Stomach (tissue), 9 donors: Measurements from ENCODE around the gene PMF1. TPM values are rescaled to one million over a fixed set of nuclear protein-coding genes. Genes with fewer than 3 reads are reported as not detected.

Experiments used
- DNase-seq, 2 donors: peaks; one replicate each; pipeline versions ENCODE4 v3.0.0 to v3.0.0-alpha.2; 2013 to 2019
- H3K27ac ChIP-seq, 5 donors: fragments of 200-600 bp in 4 of 5; sonication (generic) in 4 of 5; one replicate each; pipeline ENCODE4 v1.5.1; 2013 to 2019; ENCODE audit warnings: mild to moderate bottlenecking in 1 of 5, moderate library complexity in 1 of 5
- H3K27me3 ChIP-seq, 3 donors: fragments of 200-600 bp; sonication (generic); one replicate each; pipeline ENCODE4 v1.5.1; 2017 to 2019; ENCODE audit warnings: mixed run types in 1 of 3
- H3K36me3 ChIP-seq, 4 donors: fragments of 200-600 bp; sonication (generic); 1 replicate in 3 of 4; 2 replicates in 1 of 4; pipeline ENCODE4 v1.5.1; 2016 to 2019
- H3K4me1 ChIP-seq, 4 donors: fragments of 200-600 bp; sonication (generic); one replicate each; pipeline ENCODE4 v1.5.1; 2016 to 2019
- H3K4me3 ChIP-seq, 4 donors: fragments of 200-600 bp; sonication (generic) in 3 of 4; one replicate each; pipeline ENCODE4 v1.5.1; 2016 to 2019; ENCODE audit warnings: mild to moderate bottlenecking in 1 of 4
- H3K9me3 ChIP-seq, 4 donors: fragments of 200-600 bp; sonication (generic); one replicate each; pipeline ENCODE4 v1.5.1; 2016 to 2019
- CTCF ChIP-seq, 7 experiments: fragments of 450-650 bp in 4 of 7; fragments of 200-600 bp in 3 of 7; sonication (generic) in 3 of 7; IDR thresholded peaks; one replicate each; pipeline ENCODE4 v1.5.1; 2016 to 2019; ENCODE audit warnings: antibody characterized with exemption in 7 of 7, control low read depth in 2 of 7, mild to moderate bottlenecking in 1 of 7
- EP300 ChIP-seq: sonication (generic); formaldehyde crosslinking; IDR thresholded peaks from one replicate; pipeline ENCODE4 v1.6.1; 2017; ENCODE audit warnings: antibody characterized with exemption
- POLR2A ChIP-seq, 4 donors: fragments of 450-650 bp; IDR thresholded peaks; one replicate each; pipeline ENCODE4 v1.6.1; 2016; ENCODE audit warnings: antibody characterized with exemption in 4 of 4, control low read depth in 2 of 4, mild to moderate bottlenecking in 1 of 4, moderate library complexity in 1 of 4
- POLR2AphosphoS5 ChIP-seq, 3 donors: sonication (generic); formaldehyde crosslinking; IDR thresholded peaks; one replicate each; pipeline ENCODE4 v1.6.1; 2016; ENCODE audit warnings: antibody characterized with exemption in 3 of 3
- WGBS, 5 donors: extraction: QIAGEN DNeasy Blood & Tissue Kit in 3 of 5; methylation state at CpG; one replicate each; pipeline versions ENCODE4 v1.1.5 to v1.1.7; 2013 to 2018; 5-methylcytosine and 5-hydroxymethylcytosine counted together
- intact Hi-C: fragments of 100-400 bp; cut with DNase I; formaldehyde crosslinking; loops from one replicate; pipeline ENCODE4 v1.15.1; 2023; ENCODE audit warnings: low total_unique reads
- polyA plus RNA-seq, 3 donors: library from polyadenylated mRNA; stranded (reverse); fragments of 200-250 nt; gene quantifications; one replicate each; pipeline ENCODE4 v1.2.3, GENCODE V29; 2013
- total RNA-seq, 5 donors: library from RNA; depleted of rRNA; stranded (reverse); fragments of >200 nt; gene quantifications; one replicate each; pipeline versions ENCODE4 v1.1.0 to v1.2.3, GENCODE V29; 2014 to 2016
- donor health status: healthy with polysubstance abuse.
- donor health status: Bipolar disorder and iron deficiency.
- donor health status: healthy.

PMF1 gene
- total and polyA plus RNA-seq, 8 donors = 5.3 to 73.5 (median 44.0) TPM

- H3K36me3 ChIP-seq = peaks cover 30 to 68% (median 58%) of the 10 kb centered on the region in 4 donors
- no peak for DNase-seq
- peaks cover 0 to 26% (median 9%) of the 10 kb centered on the region in 3 donors for H3K27me3 ChIP-seq
- 57 to 75% (median 65%) methylated on average over 13 to 15 of the region's 15 CpGs for WGBS, 5 donors
- intact Hi-C loops = no loop called here
- H3K9me3 ChIP-seq = no peaks in the 10 kb centered on the region
- H3K4me1 ChIP-seq = peaks cover 12 to 18% (median 16%) of the 10 kb centered on the region in 4 donors
- H3K4me3 ChIP-seq = no peak overlapping the region
- no peak for TF ChIP-seq POLR2AphosphoS5 (IDR thresholded peaks at IDR 0.05)
- no peak for TF ChIP-seq CTCF (IDR thresholded peaks at IDR 0.05)
- no peak for TF ChIP-seq POLR2A (IDR thresholded peaks at IDR 0.05)
- no peak for TF ChIP-seq EP300
- no peak overlapping the region for H3K27ac ChIP-seq
These were observed 28.6 kb downstream of the PMF1 start for GRCh38 chr1:156241311-156241811.

GRCh38 chr1:156241926-156242325 is 29.1 kb downstream of the PMF1 start, which contains the start of gene BGLAP:
BGLAP (plus strand) TSS chr1:156242184; CDS start chr1:156242232, 48 bp downstream.
- Histone ChIP-seq H3K27ac (no peak within 1 kb of the TSS), H3K9me3 (no peaks in the 10 kb centered on the region), H3K4me1 (peaks cover 15 to 24% (median 22%) of the 10 kb centered on the region in 4 donors), H3K4me3 (no peak within 1 kb of the TSS), H3K36me3 (peaks cover 24 to 62% (median 52%) of the 10 kb centered on the region in 4 donors), H3K27me3 (peaks cover 0 to 31% (median 9%) of the 10 kb centered on the region in 3 donors)
- 67 to 86% (median 82%) methylated on average over 7 to 14 of the region's 14 CpGs for WGBS, 5 donors
- TF ChIP-seq CTCF (IDR thresholded peaks at IDR 0.05) (no peak), EP300 (no peak), POLR2A (IDR thresholded peaks at IDR 0.05) (no peak)
- intact Hi-C loops = no loop called here
- no peak for DNase-seq

GRCh38 chr1:156242738-156243137 is 29.9 kb downstream of the PMF1 start:
- Histone ChIP-seq H3K27me3 (peaks cover 0 to 31% (median 9%) of the 10 kb centered on the region in 3 donors), H3K9me3 (no peaks in the 10 kb centered on the region), H3K4me1 (peaks cover 23 to 32% (median 30%) of the 10 kb centered on the region in 4 donors), H3K27ac (no peak overlapping the region), H3K4me3 (no peak overlapping the region), H3K36me3 (peaks cover 16 to 54% (median 44%) of the 10 kb centered on the region in 4 donors)
- no peak for DNase-seq
- intact Hi-C loops = no loop called here
- WGBS, 5 donors = 66 to 76% (median 73%) methylated on average over 8 to 10 of the region's 10 CpGs
- TF ChIP-seq POLR2A (IDR thresholded peaks at IDR 0.05) = no peak
- TF ChIP-seq EP300 = no peak
- TF ChIP-seq POLR2AphosphoS5 (IDR thresholded peaks at IDR 0.05) = no peak
- TF ChIP-seq CTCF (IDR thresholded peaks at IDR 0.05) = no peak

GRCh38 chr1:156244126-156244525 is 31.3 kb downstream of the PMF1 start:
- Histone ChIP-seq H3K27ac (no peak overlapping the region), H3K4me3 (no peak overlapping the region), H3K4me1 (peaks cover 24 to 37% (median 34%) of the 10 kb centered on the region in 4 donors), H3K36me3 (peaks cover 13 to 42% (median 34%) of the 10 kb centered on the region in 4 donors), H3K27me3 (peaks cover 0 to 31% (median 9%) of the 10 kb centered on the region in 3 donors), H3K9me3 (no peaks in the 10 kb centered on the region)
- intact Hi-C loops = no loop called here
- 50 to 78% (median 63%) methylated on average over 1 to 2 of the region's 2 CpGs for whole genome bisulfite sequencing, 5 donors
- TF ChIP-seq POLR2AphosphoS5 (IDR thresholded peaks at IDR 0.05) = no peak
- no peak for TF ChIP-seq POLR2A (IDR thresholded peaks at IDR 0.05)
- TF ChIP-seq CTCF (IDR thresholded peaks at IDR 0.05) = no peak
- TF ChIP-seq EP300 = no peak
- DNase-seq = no peak
